ENCODE results near the gene CASP12.

GRCh38 chr11:104893876-104894275 is 4.4 kb downstream of the CASP12 start:
- TF ChIP-seq, protein P1, sequence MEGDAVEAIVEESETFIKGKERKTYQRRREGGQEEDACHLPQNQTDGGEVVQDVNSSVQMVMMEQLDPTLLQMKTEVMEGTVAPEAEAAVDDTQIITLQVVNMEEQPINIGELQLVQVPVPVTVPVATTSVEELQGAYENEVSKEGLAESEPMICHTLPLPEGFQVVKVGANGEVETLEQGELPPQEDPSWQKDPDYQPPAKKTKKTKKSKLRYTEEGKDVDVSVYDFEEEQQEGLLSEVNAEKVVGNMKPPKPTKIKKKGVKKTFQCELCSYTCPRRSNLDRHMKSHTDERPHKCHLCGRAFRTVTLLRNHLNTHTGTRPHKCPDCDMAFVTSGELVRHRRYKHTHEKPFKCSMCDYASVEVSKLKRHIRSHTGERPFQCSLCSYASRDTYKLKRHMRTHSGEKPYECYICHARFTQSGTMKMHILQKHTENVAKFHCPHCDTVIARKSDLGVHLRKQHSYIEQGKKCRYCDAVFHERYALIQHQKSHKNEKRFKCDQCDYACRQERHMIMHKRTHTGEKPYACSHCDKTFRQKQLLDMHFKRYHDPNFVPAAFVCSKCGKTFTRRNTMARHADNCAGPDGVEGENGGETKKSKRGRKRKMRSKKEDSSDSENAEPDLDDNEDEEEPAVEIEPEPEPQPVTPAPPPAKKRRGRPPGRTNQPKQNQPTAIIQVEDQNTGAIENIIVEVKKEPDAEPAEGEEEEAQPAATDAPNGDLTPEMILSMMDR (IDR thresholded peaks at IDR 0.05): no peak
- no peak for TF ChIP-seq POLR2A (IDR thresholded peaks at IDR 0.05)

Data from uterus (tissue), 2 donors.